ENCODE results near the gene GEMIN5. TPM values are rescaled to one million over a fixed set of nuclear protein-coding genes. Genes with fewer than 3 reads are reported as not detected.

GEMIN5 gene
- total and polyA plus RNA-seq, 2 of the 13 experiments (the other 11 are each of a cell fraction or from before 2014, with no cell fraction given): 6.6 to 28.6 TPM

- TF ChIP-seq JUN (CRISPR knock-in tag; IDR thresholded peaks at IDR 0.05) (0 out of 2 replicates have a peak, but pooled peaks have one; percentile 42), SYNCRIP (IDR thresholded peaks at IDR 0.05; ENCODE audit: insufficient read depth, low read depth, low read length) (no peak), KLF16 (CRISPR knock-in tag; IDR thresholded peaks at IDR 0.05) (peak in 1 of 2 experiments; percentile 68; a peak in 2 of 4 replicates), RFXAP (CRISPR knock-in tag; IDR thresholded peaks at IDR 0.05; ENCODE audit: borderline replicate concordance) (no peak), ZNF30 (CRISPR knock-in tag; IDR thresholded peaks at IDR 0.05) (no peak), JARID2 (CRISPR knock-in tag; IDR thresholded peaks at IDR 0.05; ENCODE audit: insufficient replicate concordance) (peak; percentile 64), SRY (CRISPR knock-in tag; IDR thresholded peaks at IDR 0.05) (no peak), ELF3 (CRISPR knock-in tag; IDR thresholded peaks at IDR 0.05) (peak; percentile 88), ZNF766 (CRISPR knock-in tag; IDR thresholded peaks at IDR 0.05; ENCODE audit: borderline replicate concordance) (no peak), MTF1 (CRISPR knock-in tag; IDR thresholded peaks at IDR 0.05) (no peak), ZNF34 (CRISPR knock-in tag; IDR thresholded peaks at IDR 0.05; ENCODE audit: borderline replicate concordance) (no peak), SAP130 (CRISPR knock-in tag; IDR thresholded peaks at IDR 0.05; ENCODE audit: low read depth) (peak; percentile 89), YY1 (IDR thresholded peaks at IDR 0.05; ENCODE audit: insufficient read depth, insufficient replicate concordance, low read depth, low read length) (no peak), CEBPB (IDR thresholded peaks at IDR 0.05; ENCODE audit: borderline replicate concordance, low read depth, low read length) (no peak), KLF12 (CRISPR knock-in tag; IDR thresholded peaks at IDR 0.05; ENCODE audit: borderline replicate concordance) (no peak), ZFP41 (CRISPR knock-in tag; IDR thresholded peaks at IDR 0.05; ENCODE audit: borderline replicate concordance) (no peak), AGO1 (IDR thresholded peaks at IDR 0.05; ENCODE audit: low read depth, low read length, poor library complexity, severe bottlenecking) (no peak), ZNF768 (CRISPR knock-in tag; IDR thresholded peaks at IDR 0.05) (no peak), HNF4G (IDR thresholded peaks at IDR 0.05; ENCODE audit: borderline replicate concordance, low read depth, low read length) (peak; percentile 72; the same call in 1 of the 2 replicates), HNF4G (CRISPR knock-in tag; IDR thresholded peaks at IDR 0.05; ENCODE audit: borderline replicate concordance, low read depth) (peak; percentile 64; the same call in 1 of the 2 replicates), ZC3H13 (CRISPR knock-in tag; IDR thresholded peaks at IDR 0.05) (no peak), GATA4 (IDR thresholded peaks at IDR 0.05; ENCODE audit: borderline replicate concordance, low read depth) (peak; percentile 97), ATF1 (CRISPR knock-in tag; IDR thresholded peaks at IDR 0.05) (peak; percentile 52), ZNF17 (CRISPR knock-in tag; IDR thresholded peaks at IDR 0.05) (no peak), RELA (CRISPR knock-in tag; IDR thresholded peaks at IDR 0.05) (no peak)
- TF ChIP-seq, protein P1, sequence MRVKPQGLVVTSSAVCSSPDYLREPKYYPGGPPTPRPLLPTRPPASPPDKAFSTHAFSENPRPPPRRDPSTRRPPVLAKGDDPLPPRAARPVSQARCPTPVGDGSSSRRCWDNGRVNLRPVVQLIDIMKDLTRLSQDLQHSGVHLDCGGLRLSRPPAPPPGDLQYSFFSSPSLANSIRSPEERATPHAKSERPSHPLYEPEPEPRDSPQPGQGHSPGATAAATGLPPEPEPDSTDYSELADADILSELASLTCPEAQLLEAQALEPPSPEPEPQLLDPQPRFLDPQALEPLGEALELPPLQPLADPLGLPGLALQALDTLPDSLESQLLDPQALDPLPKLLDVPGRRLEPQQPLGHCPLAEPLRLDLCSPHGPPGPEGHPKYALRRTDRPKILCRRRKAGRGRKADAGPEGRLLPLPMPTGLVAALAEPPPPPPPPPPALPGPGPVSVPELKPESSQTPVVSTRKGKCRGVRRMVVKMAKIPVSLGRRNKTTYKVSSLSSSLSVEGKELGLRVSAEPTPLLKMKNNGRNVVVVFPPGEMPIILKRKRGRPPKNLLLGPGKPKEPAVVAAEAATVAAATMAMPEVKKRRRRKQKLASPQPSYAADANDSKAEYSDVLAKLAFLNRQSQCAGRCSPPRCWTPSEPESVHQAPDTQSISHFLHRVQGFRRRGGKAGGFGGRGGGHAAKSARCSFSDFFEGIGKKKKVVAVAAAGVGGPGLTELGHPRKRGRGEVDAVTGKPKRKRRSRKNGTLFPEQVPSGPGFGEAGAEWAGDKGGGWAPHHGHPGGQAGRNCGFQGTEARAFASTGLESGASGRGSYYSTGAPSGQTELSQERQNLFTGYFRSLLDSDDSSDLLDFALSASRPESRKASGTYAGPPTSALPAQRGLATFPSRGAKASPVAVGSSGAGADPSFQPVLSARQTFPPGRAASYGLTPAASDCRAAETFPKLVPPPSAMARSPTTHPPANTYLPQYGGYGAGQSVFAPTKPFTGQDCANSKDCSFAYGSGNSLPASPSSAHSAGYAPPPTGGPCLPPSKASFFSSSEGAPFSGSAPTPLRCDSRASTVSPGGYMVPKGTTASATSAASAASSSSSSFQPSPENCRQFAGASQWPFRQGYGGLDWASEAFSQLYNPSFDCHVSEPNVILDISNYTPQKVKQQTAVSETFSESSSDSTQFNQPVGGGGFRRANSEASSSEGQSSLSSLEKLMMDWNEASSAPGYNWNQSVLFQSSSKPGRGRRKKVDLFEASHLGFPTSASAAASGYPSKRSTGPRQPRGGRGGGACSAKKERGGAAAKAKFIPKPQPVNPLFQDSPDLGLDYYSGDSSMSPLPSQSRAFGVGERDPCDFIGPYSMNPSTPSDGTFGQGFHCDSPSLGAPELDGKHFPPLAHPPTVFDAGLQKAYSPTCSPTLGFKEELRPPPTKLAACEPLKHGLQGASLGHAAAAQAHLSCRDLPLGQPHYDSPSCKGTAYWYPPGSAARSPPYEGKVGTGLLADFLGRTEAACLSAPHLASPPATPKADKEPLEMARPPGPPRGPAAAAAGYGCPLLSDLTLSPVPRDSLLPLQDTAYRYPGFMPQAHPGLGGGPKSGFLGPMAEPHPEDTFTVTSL (CRISPR knock-in tag; IDR thresholded peaks at IDR 0.05; ENCODE audit: borderline replicate concordance): peak; percentile 98
Measured at GRCh38 chr5:154842689-154843530, 95.1 kb downstream of the GEMIN5 start (continued).

Measured in HepG2 (cell line).